H1 (cell line): ENCODE measurements around the gene PRXL2A. TPM values are rescaled to one million over a fixed set of nuclear protein-coding genes. Genes with fewer than 3 reads are reported as not detected.

Experiments
- CTCF ChIA-PET: fragments of 300-600 bp; sonication (Branson Sonifier 250); formaldehyde crosslinking; loops from one replicate; lab custom pipeline; 2021; ENCODE audit not compliant: partially characterized antibody; lab: Charles Lee
- POLR2A ChIA-PET: fragments of 300-600 bp; sonication (Branson Sonifier 250); formaldehyde crosslinking; loops from one replicate; lab custom pipeline; 2021; ENCODE audit warnings: inconsistent platforms; ENCODE audit not compliant: partially characterized antibody; lab: Charles Lee
- DNase-seq, 2 experiments: peaks; one replicate each; pipeline versions ENCODE4 v3.0.0 to v3.0.0-alpha.2; 2010 to 2022; ENCODE audit warnings: low spot score in 2 of 2, low read depth in 1 of 2, mixed read lengths in 1 of 2
- FAIRE-seq: peaks from 2 replicates; lab custom pipeline; 2011; peaks lifted over from hg19 to GRCh38; lab: Jason Lieb, UNC
- H2AFZ ChIP-seq: 2 replicates; pipeline ENCODE4 v1.8.1; 2012; ENCODE audit warnings: low read length, inconsistent platforms
- H2AK5ac ChIP-seq: 2 replicates; pipeline ENCODE4 v1.6.1; 2013; ENCODE audit warnings: low read depth, low read length
- H2BK120ac ChIP-seq: replicated peaks from 2 replicates; pipeline ENCODE3; 2013; ENCODE audit warnings: low read depth, low read length, inconsistent platforms
- H2BK12ac ChIP-seq: 2 replicates; pipeline ENCODE4 v1.6.1; 2013; ENCODE audit warnings: low read depth, low read length
- H2BK15ac ChIP-seq: 2 replicates; pipeline ENCODE4 v1.6.1; 2013; ENCODE audit warnings: low read length
- H2BK20ac ChIP-seq: 2 replicates; pipeline ENCODE4 v1.6.1; 2013; ENCODE audit warnings: low read length
- H2BK5ac ChIP-seq: 2 replicates; pipeline ENCODE4 v1.6.1; 2013; ENCODE audit warnings: low read depth, low read length
- H3K14ac ChIP-seq: 2 replicates; pipeline ENCODE4 v1.6.1; 2013; ENCODE audit warnings: inconsistent platforms; ENCODE audit not compliant: insufficient read length
- H3K18ac ChIP-seq: 2 replicates; pipeline ENCODE4 v1.6.1; 2013; ENCODE audit warnings: low read length; ENCODE audit errors: extremely low read depth
- H3K23ac ChIP-seq: 2 replicates; pipeline ENCODE4 v1.6.1; 2013; ENCODE audit warnings: inconsistent platforms; ENCODE audit not compliant: insufficient read length
- H3K23me2 ChIP-seq: 2 replicates; pipeline ENCODE4 v1.6.1; 2013; ENCODE audit warnings: low read depth, low read length
- H3K27ac ChIP-seq: 2 replicates; pipeline ENCODE4 v1.6.1; 2011; ENCODE audit warnings: low read depth, low read length, inconsistent platforms
- H3K27me3 ChIP-seq, 4 experiments: replicated peaks in 1 of 4; 1 replicate in 1 of 4; 2 replicates in 3 of 4; pipeline versions ENCODE4 v1.6.1 to v1.8.1; 2011 to 2013; ENCODE audit warnings: low read length in 3 of 4, mild to moderate bottlenecking in 3 of 4, inconsistent platforms in 2 of 4, mixed read lengths in 2 of 4, moderate library complexity in 1 of 4; ENCODE audit not compliant: control insufficient read depth in 3 of 4, insufficient read depth in 3 of 4; ENCODE audit errors: extremely low read depth in 1 of 4
- H3K36me3 ChIP-seq, 4 experiments: 2 replicates each; pipeline versions ENCODE4 v1.6.1 to v1.8.1; 2011 to 2013; ENCODE audit warnings: mild to moderate bottlenecking in 4 of 4, low read length in 3 of 4, moderate library complexity in 2 of 4, control low read depth in 1 of 4, inconsistent platforms in 1 of 4; ENCODE audit not compliant: insufficient read depth in 4 of 4, control insufficient read depth in 2 of 4
- H3K4ac ChIP-seq: replicated peaks from 2 replicates; pipeline ENCODE3; 2013; ENCODE audit warnings: low read length, low read depth, mixed read lengths, inconsistent platforms; ENCODE audit not compliant: insufficient read length
- H3K4me1 ChIP-seq, 4 experiments: replicated peaks in 1 of 4; 1 replicate in 1 of 4; 2 replicates in 3 of 4; pipeline versions ENCODE4 v1.6.1 to v1.8.1; 2011 to 2013; ENCODE audit warnings: low read length in 3 of 4, inconsistent platforms in 2 of 4, mixed read lengths in 1 of 4; ENCODE audit not compliant: insufficient read depth in 4 of 4, control insufficient read depth in 3 of 4
- H3K4me2 ChIP-seq, 2 experiments: 2 replicates each; pipeline versions ENCODE4 v1.6.1 to v1.8.1; 2011 to 2013; ENCODE audit warnings: low read depth in 2 of 2, low read length in 2 of 2, control low read depth in 1 of 2, inconsistent platforms in 1 of 2, mild to moderate bottlenecking in 1 of 2; ENCODE audit not compliant: insufficient read depth in 1 of 2
- H3K4me3 ChIP-seq, 4 experiments: fragments of 200-600, 300-600 bp in 1 of 4; sonication (generic), shearing (Covaris generic), sonication (Bioruptor Twin) in 1 of 4; 2 replicates each; pipeline versions ENCODE4 v1.5.1 to v1.8.1; 2011 to 2016; ENCODE audit warnings: low read length in 4 of 4, low read depth in 3 of 4, control low read depth in 2 of 4, inconsistent platforms in 2 of 4, mild to moderate bottlenecking in 2 of 4, mixed read lengths in 1 of 4, moderate library complexity in 1 of 4; ENCODE audit not compliant: insufficient read depth in 2 of 4; ENCODE audit errors: extremely low read depth in 1 of 4
- H3K56ac ChIP-seq: replicated peaks from 2 replicates; pipeline ENCODE3; 2013; ENCODE audit warnings: low read depth, mild to moderate bottlenecking, mixed read lengths, low read length, inconsistent platforms; ENCODE audit not compliant: insufficient read length
- H3K79me1 ChIP-seq: 2 replicates; pipeline ENCODE4 v1.6.1; 2013; ENCODE audit warnings: low read depth, low read length, control low read depth
- H3K79me2 ChIP-seq, 2 experiments: 2 replicates each; pipeline versions ENCODE4 v1.6.1 to v1.8.1; 2012 to 2013; ENCODE audit warnings: low read length in 2 of 2, mild to moderate bottlenecking in 2 of 2, inconsistent platforms in 1 of 2; ENCODE audit not compliant: insufficient read depth in 2 of 2, control insufficient read depth in 1 of 2
- H3K9ac ChIP-seq, 4 experiments: replicated peaks in 1 of 4; 1 replicate in 1 of 4; 2 replicates in 3 of 4; pipeline versions ENCODE4 v1.6.1 to v1.8.1; 2011 to 2013; ENCODE audit warnings: low read depth in 3 of 4, low read length in 3 of 4, control low read depth in 2 of 4, mild to moderate bottlenecking in 2 of 4, moderate library complexity in 2 of 4, inconsistent platforms in 1 of 4; ENCODE audit errors: extremely low read depth in 1 of 4
- H3K9me3 ChIP-seq, 2 experiments: 2 replicates each; pipeline versions ENCODE4 v1.6.1 to v1.8.1; 2012 to 2013; ENCODE audit warnings: mild to moderate bottlenecking in 2 of 2, moderate library complexity in 2 of 2, control low read depth in 1 of 2, inconsistent platforms in 1 of 2, low read depth in 1 of 2, low read length in 1 of 2, mixed read lengths in 1 of 2; ENCODE audit not compliant: insufficient read depth in 2 of 2
- H4K20me1 ChIP-seq, 2 experiments: replicated peaks in 1 of 2; 2 replicates each; pipeline versions ENCODE3 to v1.8.1; 2011 to 2013; ENCODE audit warnings: inconsistent platforms in 2 of 2, low read length in 2 of 2, mild to moderate bottlenecking in 1 of 2; ENCODE audit not compliant: insufficient read depth in 2 of 2, control insufficient read depth in 1 of 2
- H4K5ac ChIP-seq: 2 replicates; pipeline ENCODE4 v1.6.1; 2013; ENCODE audit warnings: low read length, low read depth, mixed read lengths, inconsistent platforms; ENCODE audit not compliant: insufficient read length
- H4K8ac ChIP-seq: 2 replicates; pipeline ENCODE4 v1.8.0; 2013; ENCODE audit warnings: mild to moderate bottlenecking, moderate library complexity, low read length, inconsistent platforms; ENCODE audit not compliant: insufficient read depth; ENCODE audit errors: extremely low read depth
- H4K91ac ChIP-seq: replicated peaks from 2 replicates; pipeline ENCODE3; 2013; ENCODE audit warnings: low read length, mixed read lengths, inconsistent platforms; ENCODE audit not compliant: insufficient read length
- BACH1 ChIP-seq: IDR thresholded peaks from 2 replicates; pipeline ENCODE4 v1.6.1; 2012; ENCODE audit warnings: low read length, improper control_type of control experiment
- CBX5 ChIP-seq: fragments of 300-800, 300-1000 bp; sonication (generic); IDR thresholded peaks from 2 replicates; pipeline ENCODE4 v1.7.1; 2016; ENCODE audit warnings: antibody characterized with exemption, low read length, low read depth
- EZH2 ChIP-seq: fragments of 200-600 bp; sonication (generic); IDR thresholded peaks from 2 replicates; pipeline ENCODE4 v1.7.1; 2012; ENCODE audit warnings: low read depth, mild to moderate bottlenecking, moderate library complexity, low read length, inconsistent platforms; ENCODE audit not compliant: severe bottlenecking
- KDM5A ChIP-seq: fragments of 200-600 bp; IDR thresholded peaks from 2 replicates; pipeline ENCODE4 v1.7.1; 2012; ENCODE audit warnings: mild to moderate bottlenecking, low read length, inconsistent platforms, mixed read lengths
- NANOG ChIP-seq: IDR thresholded peaks from 2 replicates; pipeline ENCODE4 v1.6.1; 2011; ENCODE audit warnings: low read length, low read depth, mild to moderate bottlenecking, inconsistent platforms; ENCODE audit not compliant: insufficient read depth, poor library complexity, severe bottlenecking
- TCF12 ChIP-seq: IDR thresholded peaks from 2 replicates; pipeline ENCODE4 v1.6.1; 2011; ENCODE audit warnings: low read depth, mild to moderate bottlenecking, low read length
- TEAD4 ChIP-seq: IDR thresholded peaks from 2 replicates; pipeline ENCODE4 v1.6.1; 2012; ENCODE audit warnings: low read depth, low read length, inconsistent platforms, mixed read lengths
- YY1 ChIP-seq: IDR thresholded peaks from 2 replicates; pipeline ENCODE4 v1.6.1; 2011; ENCODE audit warnings: low read depth, mild to moderate bottlenecking, low read length
- WGBS, 2 experiments: shearing (Covaris generic) in 1 of 2; methylation state at CpG; one replicate each; pipeline versions ENCODE4 v1.1.6 to v1.1.7; 2013 to 2015; ENCODE audit warnings: low lambda C conversion rate in 2 of 2, mixed read lengths in 2 of 2, inconsistent platforms in 1 of 2, low coverage in 1 of 2, missing lambda C conversion rate in 1 of 2; ENCODE audit not compliant: insufficient replicate concordance in 2 of 2, insufficient coverage in 1 of 2, insufficient read length in 1 of 2; ENCODE audit errors: extremely low coverage in 1 of 2, missing lambda C conversion rate in 1 of 2; 5-methylcytosine and 5-hydroxymethylcytosine counted together
- polyA plus RNA-seq, 7 experiments: library from polyadenylated mRNA; depleted of rRNA in 3 of 7; stranded (reverse) in 5 of 7; unstranded in 2 of 7; fragments of >200 nt in 5 of 7; fragments of 200-250 nt in 2 of 7; gene quantifications; 1 replicate in 5 of 7; 2 replicates in 1 of 7; 4 replicates in 1 of 7; pipeline versions ENCODE4 v1.2.1 to v1.2.3, GENCODE V29; 2011 to 2013; ENCODE audit warnings: missing spikeins in 2 of 7, mixed read lengths in 2 of 7
- total RNA-seq: library from RNA; stranded (reverse); fragmentation: NEBNext Ultra II Directional; extraction: Animal tissue kit (Norgen Biotek cat#: 25700); gene quantifications from 2 replicates; pipeline ENCODE4 v1.2.1, GENCODE V29; 2021

PRXL2A gene
- total and polyA plus RNA-seq, 2 of the 8 experiments (the other 6 are each of a cell fraction or from before 2014, with no cell fraction given): 13.4 to 58.3 TPM

DNA sequence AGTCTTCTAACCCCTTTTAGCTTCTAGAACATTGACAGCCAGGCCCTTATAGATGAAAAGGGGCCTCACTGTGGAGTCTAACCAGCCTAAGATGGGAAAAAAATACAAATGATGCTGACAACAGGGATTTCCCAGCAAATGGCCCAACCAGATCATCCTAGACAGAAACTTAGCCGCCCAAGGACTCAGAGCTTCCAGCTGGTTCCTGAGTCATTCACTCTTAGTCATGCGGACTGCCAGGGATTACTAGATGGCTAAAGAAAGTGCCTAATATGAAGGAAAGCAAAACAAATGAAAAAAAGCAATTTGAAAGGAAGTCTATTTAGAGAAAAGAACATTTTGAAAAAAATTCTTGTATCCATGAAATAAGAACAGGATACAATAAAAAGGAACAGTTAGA lies 69.5 kb downstream of the PRXL2A start:
- Histone ChIP-seq H3K56ac (no peak overlapping the region), H3K27me3 (no peaks in the 10 kb centered on the region), H4K91ac (no peak overlapping the region), H4K8ac (no peak overlapping the region), H2BK5ac (no peak overlapping the region), H3K14ac (no peak overlapping the region), H3K9ac (no peak overlapping the region), H2AFZ (no peak overlapping the region), H2BK15ac (no peak overlapping the region), H2AK5ac (no peak overlapping the region), H3K4me3 (no peak overlapping the region), H2BK12ac (no peak overlapping the region), H4K20me1 (peaks cover 7 to 18% of the 10 kb centered on the region in 2 experiments), H2BK120ac (no peak overlapping the region), H4K5ac (no peak overlapping the region), H3K4me2 (no peak overlapping the region), H3K4ac (no peak overlapping the region), H3K79me2 (peaks cover 0 to 58% of the 10 kb centered on the region in 2 experiments; a peak in 3 of 4 replicates), H3K23me2 (no peaks in the 10 kb centered on the region), H3K27ac (no peak overlapping the region), H3K36me3 (no peaks in the 10 kb centered on the region; a peak in 1 of 8 replicates), H2BK20ac (no peak overlapping the region), H3K4me1 (peaks cover 2 to 18% (median 10%) of the 10 kb centered on the region in 4 experiments; a peak in 6 of 7 replicates), H3K79me1 (peaks cover 6% of the 10 kb centered on the region; the same call in 1 of the 2 replicates), H3K23ac (no peak overlapping the region), H3K9me3 (peaks cover 0 to 2% of the 10 kb centered on the region in 2 experiments; a peak in 1 of 4 replicates), H3K18ac (no peak overlapping the region)
- ChIA-PET POLR2A (interaction anchor here (1.4 kb wide), 1 partner anchor 14 kb away, joined by 3 read pairs; no protein-coding TSS in a partner anchor), CTCF (interaction anchor here (1.0 to 38.4 kb wide), 3 partner anchors 14 to 28 kb away, joined by 3 to 1263 read pairs (median 456); partner anchors contain the start of gene TSPAN14)
- FAIRE-seq: no peak
- TF ChIP-seq NANOG: no peak
- no peak for TF ChIP-seq YY1
- no peak for TF ChIP-seq KDM5A
- TF ChIP-seq CBX5: no peak
- TF ChIP-seq TEAD4: no peak
- no peak for TF ChIP-seq EZH2
- no peak for TF ChIP-seq BACH1
- TF ChIP-seq TCF12: no peak
- no peak for DNase-seq
- 74% methylated on average over 2 of the region's 2 CpGs; no CpG with 5 or more reads in 1 of the 2 experiments for WGBS, 2 experiments
